K562 (cell line): ENCODE data around the gene PNKD. TPM values are rescaled to one million over a fixed set of nuclear protein-coding genes. Genes with fewer than 3 reads are reported as not detected.

Experiments
- ATAC-seq: fragments of 200-7000 bp; cut with Tn5 transposase; 3 replicates; pipeline ENCODE4 v1.9.1; 2020; ENCODE audit warnings: moderate library complexity
- BruUV-seq: library from RNA; stranded (reverse); fragments of 400-500 nt; replicated peaks from 2 replicates; lab custom pipeline; 2021; lab: Mats Ljungman, UMichigan
- CTCF ChIA-PET: fragments of 300-600 bp; formaldehyde crosslinking; extraction: SDS; loops from one replicate; lab custom pipeline; 2021; ENCODE audit warnings: low intra/inter-chr PET ratio; lab: Yijun Ruan, JAX
- POLR2A ChIA-PET: fragments of 300-600, 350-650 bp; sonication (Branson Sonifier 250); formaldehyde crosslinking; extraction: SDS; loops from one replicate; lab custom pipeline; 2021; ENCODE audit warnings: antibody characterized with exemption, inconsistent platforms; lab: Yijun Ruan, JAX
- DNase-seq, 4 experiments: peaks; one replicate each; pipeline versions ENCODE4 v3.0.0 to v3.0.0-alpha.2; 2011 to 2018; ENCODE audit warnings: low spot score in 3 of 4, mixed read lengths in 3 of 4; ENCODE audit errors: extremely low read depth in 1 of 4
- FAIRE-seq: peaks from 2 replicates; lab custom pipeline; 2011; peaks lifted over from hg19 to GRCh38; lab: Jason Lieb, UNC
- H2AFZ ChIP-seq: 2 replicates; pipeline ENCODE4 v1.6.0; 2011; ENCODE audit warnings: low read depth, low read length, control low read depth, inconsistent platforms
- H3K27ac ChIP-seq: fragments of 200-600 bp; 3 replicates; pipeline ENCODE4 v1.8.0; 2011; ENCODE audit warnings: low read depth, mild to moderate bottlenecking, control low read depth, inconsistent platforms, low read length, moderate library complexity, mixed read lengths; ENCODE audit errors: extremely low read depth
- H3K27me3 ChIP-seq, 2 experiments: fragments of 300-600 bp in 1 of 2; 2 replicates in 1 of 2; 3 replicates in 1 of 2; pipeline versions ENCODE4 v1.6.0 to v1.8.0; 2011; ENCODE audit warnings: inconsistent platforms in 2 of 2, low read length in 2 of 2, mild to moderate bottlenecking in 1 of 2, mixed read lengths in 1 of 2, moderate library complexity in 1 of 2; ENCODE audit not compliant: control insufficient read depth in 2 of 2, insufficient read depth in 2 of 2
- H3K36me3 ChIP-seq: fragments of 300-600 bp; 3 replicates; pipeline ENCODE4 v1.8.0; 2011; ENCODE audit warnings: mild to moderate bottlenecking, low read length, inconsistent platforms; ENCODE audit not compliant: control insufficient read depth, insufficient read depth
- H3K4me1 ChIP-seq, 2 experiments: fragments of 200-600 bp in 1 of 2; replicated peaks in 1 of 2; 2 replicates in 1 of 2; 3 replicates in 1 of 2; pipeline versions ENCODE4 v1.5.1 to v1.8.0; 2011; ENCODE audit warnings: inconsistent platforms in 2 of 2, low read length in 2 of 2, mild to moderate bottlenecking in 1 of 2, mixed read lengths in 1 of 2, moderate library complexity in 1 of 2; ENCODE audit not compliant: control insufficient read depth in 2 of 2, insufficient read depth in 2 of 2
- H3K4me2 ChIP-seq: 2 replicates; pipeline ENCODE4 v1.6.1; 2011; ENCODE audit warnings: low read length, control low read depth, inconsistent platforms, mixed read lengths; ENCODE audit not compliant: insufficient read depth
- H3K4me3 ChIP-seq: fragments of 200-600 bp; sonication (generic), shearing (Covaris generic); 2 replicates; pipeline ENCODE4 v1.5.1; 2016; ENCODE audit warnings: control low read depth, inconsistent platforms
- H3K79me2 ChIP-seq: fragments of 200-600 bp; 3 replicates; pipeline ENCODE4 v1.8.0; 2011; ENCODE audit warnings: low read length, inconsistent platforms; ENCODE audit not compliant: control insufficient read depth, insufficient read depth
- H3K9ac ChIP-seq, 2 experiments: 2 replicates each; pipeline versions ENCODE4 v1.6.0 to v1.6.1; 2011; ENCODE audit warnings: low read depth in 2 of 2, low read length in 2 of 2, control low read depth in 1 of 2, inconsistent platforms in 1 of 2, mild to moderate bottlenecking in 1 of 2, mixed read lengths in 1 of 2; ENCODE audit not compliant: insufficient read depth in 1 of 2
- H3K9me1 ChIP-seq: one replicate; pipeline ENCODE4 v1.6.0; 2011; ENCODE audit warnings: inconsistent platforms, mild to moderate bottlenecking, low read length, moderate library complexity; ENCODE audit not compliant: control insufficient read depth, insufficient read depth
- H3K9me3 ChIP-seq: replicated peaks from 2 replicates; pipeline ENCODE4 v1.5.1; 2011; ENCODE audit warnings: low read depth, low read length, inconsistent platforms; ENCODE audit not compliant: control insufficient read depth, insufficient read depth
- H4K20me1 ChIP-seq: replicated peaks from 2 replicates; pipeline ENCODE4 v1.6.1; 2011; ENCODE audit warnings: low read length, inconsistent platforms, mixed read lengths; ENCODE audit not compliant: control insufficient read depth, insufficient read depth
- ARID1B ChIP-seq: fragments of 450-650 bp; IDR thresholded peaks from 2 replicates; pipeline ENCODE4 v1.6.1; 2016; ENCODE audit warnings: antibody characterized with exemption, mild to moderate bottlenecking, inconsistent platforms
- EP400 ChIP-seq: fragments of 450-650 bp; IDR thresholded peaks from 2 replicates; pipeline ENCODE4 v1.6.1; 2017; ENCODE audit warnings: antibody characterized with exemption, mild to moderate bottlenecking, moderate library complexity
- FOSL1 ChIP-seq: fragments of 200-800 bp; sonication (Bioruptor generic); conservative IDR thresholded peaks from 2 replicates; pipeline ENCODE4 v1.6.1; 2016; ENCODE audit warnings: missing genetic modification characterization, missing compliant biosample characterization
- LCOR ChIP-seq: sonication (generic); formaldehyde crosslinking; IDR thresholded peaks from 2 replicates; pipeline ENCODE4 v1.8.0; 2022; ENCODE audit warnings: mild to moderate bottlenecking, missing genetic modification reagents
- NR2F6 ChIP-seq: fragments of 450-650 bp; formaldehyde crosslinking; IDR thresholded peaks from 2 replicates; pipeline ENCODE4 v1.4.0; 2020; ENCODE audit warnings: mild to moderate bottlenecking
- POLR2G ChIP-seq: fragments of 200-400 bp; formaldehyde crosslinking; IDR thresholded peaks from 2 replicates; pipeline ENCODE4 v1.6.1; 2017; ENCODE audit warnings: low read depth, mild to moderate bottlenecking, antibody characterized with exemption, low read length, moderate library complexity
- RBBP5 ChIP-seq: fragments of 200-600 bp; sonication (generic); IDR thresholded peaks from 2 replicates; pipeline ENCODE4 v1.6.1; 2012; ENCODE audit warnings: borderline replicate concordance, mild to moderate bottlenecking, low read length, control low read depth, inconsistent platforms; ENCODE audit not compliant: insufficient read depth, poor library complexity, severe bottlenecking
- YBX1 ChIP-seq: fragments of 450-650 bp; IDR thresholded peaks from 2 replicates; pipeline ENCODE4 v1.7.1; 2016; ENCODE audit warnings: mild to moderate bottlenecking
- ZKSCAN3 ChIP-seq: fragments of 250-450 bp; sonication (Bioruptor Pico); IDR thresholded peaks from 2 replicates; pipeline ENCODE4 v1.4.0; 2020
- ZNF143 ChIP-seq: sonication (generic); formaldehyde crosslinking; IDR thresholded peaks from 2 replicates; pipeline ENCODE4 v1.9.0; 2022; ENCODE audit warnings: mild to moderate bottlenecking, missing genetic modification reagents
- ZNF146 ChIP-seq: IDR thresholded peaks from one replicate; pipeline ENCODE4 v1.6.1; 2018; ENCODE audit warnings: missing compliant biosample characterization; ENCODE audit not compliant: unreplicated experiment
- WGBS: fragments of 100-300 bp; shearing (Covaris generic); methylation state at CpG from one replicate; pipeline ENCODE4 v1.1.6; 2016; ENCODE audit warnings: low coverage, mixed read lengths; ENCODE audit not compliant: insufficient coverage; ENCODE audit errors: missing lambda C conversion rate; 5-methylcytosine and 5-hydroxymethylcytosine counted together
- in situ Hi-C: fragments of 300-500 bp; cut with MboI; formaldehyde crosslinking; loops from 4 replicates; pipeline ENCODE4 v1.15.0; 2018; ENCODE audit warnings: inconsistent platforms, mixed read lengths
- intact Hi-C: fragments of 100-400 bp; cut with micrococcal nuclease; formaldehyde crosslinking; loops from 2 replicates; pipeline ENCODE4 v1.14.2; 2022
- polyA plus RNA-seq, 8 experiments: library from polyadenylated mRNA; depleted of rRNA in 4 of 8; stranded (reverse) in 5 of 8; unstranded in 3 of 8; fragments of >200 nt; fragmentation: Nextera tagmentation in 2 of 8; fragmentation: Illumina TruSeq in 1 of 8; extraction: Ambion mirVana in 2 of 8; extraction: Trizol in 1 of 8; gene quantifications; 2 replicates each; pipeline versions ENCODE4 v1.2.1 to v1.2.3, GENCODE V29; 2011 to 2014; ENCODE audit warnings: inconsistent platforms in 1 of 8, missing spikeins in 1 of 8
- total RNA-seq, 7 experiments: library from RNA; depleted of rRNA in 6 of 7; stranded (reverse); fragments of >200 nt in 6 of 7; fragmentation: Illumina TruSeq in 2 of 7; extraction: Trizol in 2 of 7; gene quantifications; 2 replicates each; pipeline versions ENCODE4 v1.2.1 to v1.2.3, GENCODE V29; 2011 to 2021; ENCODE audit warnings: low replicate concordance in 1 of 7
- TF ChIP-seq, protein P1 (sequence below): sonication (generic); formaldehyde crosslinking; IDR thresholded peaks from 2 replicates; pipeline ENCODE4 v1.8.0; 2023; ENCODE audit warnings: mild to moderate bottlenecking, missing genetic modification reagents

Gene PNKD
- total and polyA plus RNA-seq, 9 of the 15 experiments (the other 6 are each of a cell fraction or from before 2014, with no cell fraction given), result 26.0 to 105 (median 60.1) TPM

DNA sequence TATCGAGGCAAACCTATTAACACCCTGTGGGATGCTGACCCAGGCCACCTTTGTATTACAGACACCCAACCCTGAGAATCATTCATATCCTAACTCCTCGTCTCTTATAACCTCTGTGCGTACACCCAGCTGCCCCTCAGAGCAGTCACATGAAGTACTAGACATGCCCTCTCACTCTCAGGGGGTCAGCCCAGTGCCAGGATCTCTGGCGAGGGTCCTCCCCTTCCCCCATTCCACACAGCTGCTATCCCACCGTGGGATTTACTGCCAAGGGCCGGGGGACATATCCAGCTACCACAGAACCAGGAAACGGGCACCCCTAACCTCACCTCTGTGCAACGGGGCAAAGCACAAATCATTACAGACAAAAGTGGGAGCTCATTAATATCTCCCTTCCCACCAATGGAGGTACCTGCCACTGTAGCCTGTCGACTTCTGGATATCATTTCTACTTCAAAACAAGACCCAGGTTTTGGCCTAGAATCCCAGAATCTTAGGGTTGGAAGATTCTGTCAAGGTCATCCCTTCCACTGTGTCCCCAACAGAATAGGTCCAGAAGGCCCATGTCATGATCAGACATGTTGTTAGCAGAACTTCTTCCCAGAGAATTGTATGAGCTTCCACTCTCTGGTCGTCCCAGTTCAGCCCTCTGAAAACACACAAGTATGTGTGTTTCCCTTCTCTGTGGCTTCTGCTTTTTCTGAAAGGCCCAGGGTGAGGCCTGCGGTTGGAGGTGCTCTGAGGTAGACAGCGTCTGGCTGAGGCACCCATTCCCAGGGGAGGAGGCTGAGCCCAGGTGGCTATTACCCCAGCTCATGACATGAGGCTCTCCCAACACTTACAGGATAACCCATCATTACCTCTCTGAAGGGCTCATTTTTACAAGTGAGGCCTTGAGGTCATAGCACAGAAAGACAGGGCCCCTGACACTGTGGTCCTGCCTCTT, 20.3 kb downstream of the PNKD start (continued):
- TF ChIP-seq ZNF146 (no peak), LCOR (CRISPR knock-in tag) (no peak), YBX1 (no peak), FOSL1 (tag) (no peak)

DNA sequence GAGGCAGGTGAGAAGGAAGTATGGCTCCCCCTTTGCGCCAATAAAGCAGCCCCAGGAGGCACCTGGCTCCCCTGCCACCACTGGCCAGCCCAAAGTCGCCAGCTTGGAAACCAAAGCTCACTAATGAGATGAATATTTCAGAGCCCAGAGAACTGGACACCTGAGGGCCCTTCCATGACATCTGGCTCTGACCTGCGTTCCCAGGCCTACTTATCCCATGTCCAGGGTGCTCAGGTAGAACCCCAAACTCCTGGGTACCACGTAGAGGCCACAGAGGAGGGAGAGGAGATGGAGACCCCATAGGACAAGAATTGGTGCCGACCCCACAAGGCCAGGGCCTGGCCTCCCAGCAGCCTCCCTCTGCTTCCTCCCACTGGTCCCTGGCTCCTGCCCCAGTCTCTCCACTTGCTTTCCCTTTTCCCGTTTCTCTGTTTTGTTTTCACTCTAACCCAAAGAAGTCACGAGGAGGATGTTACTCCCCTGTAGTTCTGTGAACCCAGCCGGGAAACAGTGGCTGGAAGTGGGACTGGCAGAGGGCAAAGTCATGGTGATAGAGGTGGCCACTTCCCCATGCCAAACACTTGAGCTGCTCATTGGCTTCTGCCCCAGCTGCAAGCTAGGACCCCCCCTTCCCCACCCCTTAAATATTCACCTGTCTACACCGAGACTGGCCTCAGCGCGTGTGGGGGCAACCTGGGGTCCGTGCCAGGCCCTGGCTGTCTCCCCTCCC, 21.2 kb downstream of the PNKD start:
- Histone ChIP-seq H3K4me2 (peak overlapping the region; percentile 94), H3K9me1 (peaks cover 3% of the 10 kb centered on the region), H2AFZ (no peak overlapping the region), H3K4me3 (peak overlapping the region; percentile 62), H4K20me1 (peaks cover 6% of the 10 kb centered on the region; the same call in 1 of the 2 replicates), H3K79me2 (peaks cover 59% of the 10 kb centered on the region), H3K9me3 (no peaks in the 10 kb centered on the region), H3K27ac (peak overlapping the region; percentile 88), H3K36me3 (peaks cover 12% of the 10 kb centered on the region; the same call in 2 of the 3 replicates), H3K9ac (peak overlapping the region; percentile 82 to 92), H3K27me3 (no peaks in the 10 kb centered on the region), H3K4me1 (peaks cover 41 to 54% of the 10 kb centered on the region in 2 experiments)
- WGBS, result 0% methylated on average over 6 of the region's 12 CpGs
- ATAC-seq (no peak), FAIRE-seq (no peak), DNase-seq (peak in 1 of 4 experiments; percentile 22)
- POLR2A ChIA-PET, result interaction anchor here (0.6 to 2.5 kb wide), 4 partner anchors 16 to 105 kb away, joined by 4 to 10 read pairs (median 6); no protein-coding TSS in a partner anchor
- no peak for TF ChIP-seq NR2F6 (CRISPR knock-in tag)
- TF ChIP-seq ZNF143 (CRISPR knock-in tag), result no peak
- no peak for TF ChIP-seq ZKSCAN3 (CRISPR knock-in tag)
- no peak for TF ChIP-seq ARID1B
- no peak for TF ChIP-seq POLR2G
- TF ChIP-seq RBBP5, result peak; percentile 32
- TF ChIP-seq EP400, result 0 out of 2 replicates have a peak, but pooled peaks have one; percentile 6
- TF ChIP-seq, protein P1, sequence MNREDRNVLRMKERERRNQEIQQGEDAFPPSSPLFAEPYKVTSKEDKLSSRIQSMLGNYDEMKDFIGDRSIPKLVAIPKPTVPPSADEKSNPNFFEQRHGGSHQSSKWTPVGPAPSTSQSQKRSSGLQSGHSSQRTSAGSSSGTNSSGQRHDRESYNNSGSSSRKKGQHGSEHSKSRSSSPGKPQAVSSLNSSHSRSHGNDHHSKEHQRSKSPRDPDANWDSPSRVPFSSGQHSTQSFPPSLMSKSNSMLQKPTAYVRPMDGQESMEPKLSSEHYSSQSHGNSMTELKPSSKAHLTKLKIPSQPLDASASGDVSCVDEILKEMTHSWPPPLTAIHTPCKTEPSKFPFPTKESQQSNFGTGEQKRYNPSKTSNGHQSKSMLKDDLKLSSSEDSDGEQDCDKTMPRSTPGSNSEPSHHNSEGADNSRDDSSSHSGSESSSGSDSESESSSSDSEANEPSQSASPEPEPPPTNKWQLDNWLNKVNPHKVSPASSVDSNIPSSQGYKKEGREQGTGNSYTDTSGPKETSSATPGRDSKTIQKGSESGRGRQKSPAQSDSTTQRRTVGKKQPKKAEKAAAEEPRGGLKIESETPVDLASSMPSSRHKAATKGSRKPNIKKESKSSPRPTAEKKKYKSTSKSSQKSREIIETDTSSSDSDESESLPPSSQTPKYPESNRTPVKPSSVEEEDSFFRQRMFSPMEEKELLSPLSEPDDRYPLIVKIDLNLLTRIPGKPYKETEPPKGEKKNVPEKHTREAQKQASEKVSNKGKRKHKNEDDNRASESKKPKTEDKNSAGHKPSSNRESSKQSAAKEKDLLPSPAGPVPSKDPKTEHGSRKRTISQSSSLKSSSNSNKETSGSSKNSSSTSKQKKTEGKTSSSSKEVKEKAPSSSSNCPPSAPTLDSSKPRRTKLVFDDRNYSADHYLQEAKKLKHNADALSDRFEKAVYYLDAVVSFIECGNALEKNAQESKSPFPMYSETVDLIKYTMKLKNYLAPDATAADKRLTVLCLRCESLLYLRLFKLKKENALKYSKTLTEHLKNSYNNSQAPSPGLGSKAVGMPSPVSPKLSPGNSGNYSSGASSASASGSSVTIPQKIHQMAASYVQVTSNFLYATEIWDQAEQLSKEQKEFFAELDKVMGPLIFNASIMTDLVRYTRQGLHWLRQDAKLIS (CRISPR knock-in tag), result no peak
- no TSS peak for BruUV-seq
- CTCF ChIA-PET, result no interaction called here
- intact Hi-C loops (loop anchor here (2.0 to 5.0 kb wide), 2 partner anchors 107 to 276 kb away; partner anchors contain the start of genes CNOT9, CTDSP1 and USP37), in situ Hi-C loops (no loop called here)
